OCI-M2 (cell line): ENCODE results near the gene ATF7.
A peak's percentile ranks its signal among the peaks of the same experiment; 100 is the strongest.
"Not testable (repeated sequence)": the region's sequence is repeated elsewhere in the genome, so short reads cannot be mapped to it uniquely, and the experiment has no call there.

Experiments
- DNase-seq: peaks from one replicate; lab custom pipeline; 2025; ENCODE audit not compliant: unreplicated experiment; lab: John Stamatoyannopoulos, UW

The ATF7 gene

GRCh38 chr12:53627919-53628318, 1.7 kb upstream of the ATF7 start:
- no peak for DNase-seq

- DNase-seq = peak; percentile 24
Observed at GRCh38 chr12:53626702-53627169, 554 bp upstream of the ATF7 start.

- no peak for DNase-seq
Observed at GRCh38 chr12:53625373-53625945, 723 bp downstream of the ATF7 start.

- no peak for DNase-seq
Observed at GRCh38 chr12:53624956-53625355, 1.2 kb downstream of the ATF7 start.

GRCh38 chr12:53624458-53624857, 1.7 kb downstream of the ATF7 start:
- no peak for DNase-seq

- no peak for DNase-seq
Observed at GRCh38 chr12:53623548-53624385, 2.4 kb downstream of the ATF7 start.

- DNase-seq = no peak
Observed at GRCh38 chr12:53622724-53623123, 3.5 kb downstream of the ATF7 start.

- DNase-seq = no peak
Observed at GRCh38 chr12:53618275-53618674, 7.9 kb downstream of the ATF7 start.

- DNase-seq = no peak
Observed at GRCh38 chr12:53617700-53618099, 8.5 kb downstream of the ATF7 start.

- DNase-seq = no peak
Observed at GRCh38 chr12:53616950-53617349, 9.2 kb downstream of the ATF7 start.

- no peak for DNase-seq
Observed at GRCh38 chr12:53613821-53614220, 12.4 kb downstream of the ATF7 start.

- DNase-seq = no peak
Observed at GRCh38 chr12:53612978-53613377, 13.2 kb downstream of the ATF7 start.

GRCh38 chr12:53611304-53611703, 14.9 kb downstream of the ATF7 start:
- DNase-seq = no peak

- not testable (repeated sequence) for DNase-seq
Observed at GRCh38 chr12:53606688-53607087, 19.5 kb downstream of the ATF7 start.

- DNase-seq = no peak
Observed at GRCh38 chr12:53604581-53604980, 21.6 kb downstream of the ATF7 start.

- no peak for DNase-seq
Observed at GRCh38 chr12:53603804-53604203, 22.4 kb downstream of the ATF7 start.

- no peak for DNase-seq
Observed at GRCh38 chr12:53603196-53603595, 23.0 kb downstream of the ATF7 start.

GRCh38 chr12:53602176-53602864, 23.9 kb downstream of the ATF7 start:
- DNase-seq = no peak

GRCh38 chr12:53601296-53601847, 24.8 kb downstream of the ATF7 start:
- no peak for DNase-seq

- no peak for DNase-seq
Observed at GRCh38 chr12:53600490-53601295, 25.5 kb downstream of the ATF7 start.

- DNase-seq = no peak
Observed at GRCh38 chr12:53599579-53599978, 26.6 kb downstream of the ATF7 start.
